SHP77 treated with DMSO at 0.1 percent for 48 hours (cell line): Measurements from ENCODE around the gene KCTD18.

Experiments used
- DNase-seq: peaks from one replicate; lab custom pipeline; 2025; lab: John Stamatoyannopoulos, UW

KCTD18 gene

GRCh38 chr2:200454927-200455801, 54.7 kb downstream of the KCTD18 start:
- no peak for DNase-seq

- DNase-seq, result no peak
These were observed 55.9 kb downstream of the KCTD18 start for GRCh38 chr2:200453853-200454534.

GRCh38 chr2:200453142-200453852, 56.6 kb downstream of the KCTD18 start:
- no peak for DNase-seq

- DNase-seq, result no peak
These were observed 57.5 kb downstream of the KCTD18 start for GRCh38 chr2:200452377-200452776.

GRCh38 chr2:200451511-200451910, 58.4 kb downstream of the KCTD18 start:
- DNase-seq, result no peak

- DNase-seq, result no peak
These were observed 59.6 kb downstream of the KCTD18 start for GRCh38 chr2:200450288-200450687.

GRCh38 chr2:200449149-200449548, 60.7 kb downstream of the KCTD18 start:
- no peak for DNase-seq

GRCh38 chr2:200448455-200448854, 61.4 kb downstream of the KCTD18 start:
- DNase-seq, result no peak

- DNase-seq, result no peak
These were observed 62.6 kb downstream of the KCTD18 start for GRCh38 chr2:200447139-200447855.

- no peak for DNase-seq
These were observed 63.3 kb downstream of the KCTD18 start for GRCh38 chr2:200446612-200447011.

- DNase-seq, result no peak
These were observed 64.6 kb downstream of the KCTD18 start for GRCh38 chr2:200445284-200445683.

GRCh38 chr2:200444530-200444929, 65.3 kb downstream of the KCTD18 start:
- DNase-seq, result no peak

- DNase-seq, result no peak
These were observed 66.0 kb downstream of the KCTD18 start for GRCh38 chr2:200443916-200444315.

- no peak for DNase-seq
These were observed 66.5 kb downstream of the KCTD18 start for GRCh38 chr2:200443376-200443775.

- no peak for DNase-seq
These were observed 67.4 kb downstream of the KCTD18 start for GRCh38 chr2:200442471-200442870.

- DNase-seq, result no peak
These were observed 69.9 kb downstream of the KCTD18 start for GRCh38 chr2:200439981-200440380.
